RWPE2 (cell line): ENCODE measurements around the gene IMP4.
A peak's percentile ranks its signal among the peaks of the same experiment; 100 is the strongest.

Source experiments
- ATAC-seq: fragments of 200-7000 bp; cut with Tn5 transposase; 3 replicates; pipeline ENCODE4 v1.9.1; 2021; ENCODE audit warnings: low read depth
- DNase-seq: peaks from one replicate; pipeline ENCODE4 v3.0.0-alpha.2; 2020; ENCODE audit warnings: low spot score
- H3K27ac ChIP-seq: fragments of 450-650 bp; 2 replicates; pipeline ENCODE4 v1.5.1; 2017; ENCODE audit warnings: mild to moderate bottlenecking; ENCODE audit not compliant: poor library complexity, severe bottlenecking
- H3K27me3 ChIP-seq: fragments of 250-450 bp; sonication (Bioruptor Pico); 2 replicates; pipeline ENCODE4 v1.5.1; 2021; ENCODE audit warnings: mild to moderate bottlenecking, moderate library complexity; ENCODE audit not compliant: insufficient read depth, poor library complexity, severe bottlenecking
- H3K36me3 ChIP-seq: fragments of 250-450 bp; sonication (Bioruptor Pico); 2 replicates; pipeline ENCODE4 v1.5.1; 2020; ENCODE audit warnings: low read depth, mild to moderate bottlenecking, moderate library complexity
- H3K4me1 ChIP-seq: fragments of 250-450 bp; sonication (Bioruptor Pico); 2 replicates; pipeline ENCODE4 v1.5.1; 2021; ENCODE audit warnings: mild to moderate bottlenecking, moderate library complexity; ENCODE audit not compliant: insufficient read depth, poor library complexity, severe bottlenecking
- H3K4me3 ChIP-seq: fragments of 250-450 bp; sonication (Bioruptor Pico); 2 replicates; pipeline ENCODE4 v1.5.1; 2021; ENCODE audit warnings: mild to moderate bottlenecking, moderate library complexity; ENCODE audit not compliant: severe bottlenecking
- H3K9me3 ChIP-seq: fragments of 250-450 bp; sonication (Bioruptor Pico); 2 replicates; pipeline ENCODE4 v1.5.1; 2021; ENCODE audit warnings: mild to moderate bottlenecking, moderate library complexity; ENCODE audit not compliant: severe bottlenecking
- TF ChIP-seq, protein P1 (sequence below): fragments of 450-650 bp; IDR thresholded peaks from one replicate; pipeline ENCODE4 v1.5.1; 2017; ENCODE audit warnings: mild to moderate bottlenecking, moderate library complexity; ENCODE audit not compliant: poor library complexity, severe bottlenecking

The IMP4 gene

DNA sequence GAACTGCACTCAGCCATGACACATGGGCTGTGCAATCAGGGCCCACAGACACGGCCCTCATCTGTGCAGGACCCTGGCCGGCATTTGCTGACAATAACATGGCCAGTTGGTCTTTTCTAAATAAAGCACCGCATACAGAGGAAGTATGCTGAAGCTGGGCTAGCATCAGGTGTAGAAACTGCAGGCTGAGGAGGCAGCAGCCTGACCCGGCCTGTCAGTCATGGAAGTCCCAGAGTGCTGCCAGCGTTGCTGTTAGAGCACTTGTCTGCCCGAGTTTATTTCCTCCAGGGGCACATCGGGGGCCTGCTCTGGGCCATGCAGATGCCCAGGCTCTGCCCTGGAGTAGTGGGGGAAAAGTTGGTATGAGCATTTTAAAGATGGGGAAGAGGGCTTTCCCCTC, 9.0 kb downstream of the IMP4 start:
- TF ChIP-seq, protein P1, sequence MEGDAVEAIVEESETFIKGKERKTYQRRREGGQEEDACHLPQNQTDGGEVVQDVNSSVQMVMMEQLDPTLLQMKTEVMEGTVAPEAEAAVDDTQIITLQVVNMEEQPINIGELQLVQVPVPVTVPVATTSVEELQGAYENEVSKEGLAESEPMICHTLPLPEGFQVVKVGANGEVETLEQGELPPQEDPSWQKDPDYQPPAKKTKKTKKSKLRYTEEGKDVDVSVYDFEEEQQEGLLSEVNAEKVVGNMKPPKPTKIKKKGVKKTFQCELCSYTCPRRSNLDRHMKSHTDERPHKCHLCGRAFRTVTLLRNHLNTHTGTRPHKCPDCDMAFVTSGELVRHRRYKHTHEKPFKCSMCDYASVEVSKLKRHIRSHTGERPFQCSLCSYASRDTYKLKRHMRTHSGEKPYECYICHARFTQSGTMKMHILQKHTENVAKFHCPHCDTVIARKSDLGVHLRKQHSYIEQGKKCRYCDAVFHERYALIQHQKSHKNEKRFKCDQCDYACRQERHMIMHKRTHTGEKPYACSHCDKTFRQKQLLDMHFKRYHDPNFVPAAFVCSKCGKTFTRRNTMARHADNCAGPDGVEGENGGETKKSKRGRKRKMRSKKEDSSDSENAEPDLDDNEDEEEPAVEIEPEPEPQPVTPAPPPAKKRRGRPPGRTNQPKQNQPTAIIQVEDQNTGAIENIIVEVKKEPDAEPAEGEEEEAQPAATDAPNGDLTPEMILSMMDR = no peak
- H3K36me3 ChIP-seq = peaks cover 22% of the 10 kb centered on the region
- H3K4me3 ChIP-seq = no peak overlapping the region
- no peak overlapping the region for H3K27ac ChIP-seq
- H3K27me3 ChIP-seq = no peaks in the 10 kb centered on the region
- peaks cover 5% of the 10 kb centered on the region for H3K4me1 ChIP-seq
- H3K9me3 ChIP-seq = no peaks in the 10 kb centered on the region
- ATAC-seq (no peak), DNase-seq (no peak)

GRCh38 chr2:130352237-130352636, 9.5 kb downstream of the IMP4 start:
- peaks cover 5% of the 10 kb centered on the region for H3K4me1 ChIP-seq
- TF ChIP-seq, protein P1 = no peak
- H3K36me3 ChIP-seq = peaks cover 16% of the 10 kb centered on the region
- no peak overlapping the region for H3K27ac ChIP-seq
- DNase-seq = no peak
- H3K27me3 ChIP-seq = no peaks in the 10 kb centered on the region
- H3K4me3 ChIP-seq = no peak overlapping the region
- ATAC-seq = no peak
- H3K9me3 ChIP-seq = no peaks in the 10 kb centered on the region

DNA sequence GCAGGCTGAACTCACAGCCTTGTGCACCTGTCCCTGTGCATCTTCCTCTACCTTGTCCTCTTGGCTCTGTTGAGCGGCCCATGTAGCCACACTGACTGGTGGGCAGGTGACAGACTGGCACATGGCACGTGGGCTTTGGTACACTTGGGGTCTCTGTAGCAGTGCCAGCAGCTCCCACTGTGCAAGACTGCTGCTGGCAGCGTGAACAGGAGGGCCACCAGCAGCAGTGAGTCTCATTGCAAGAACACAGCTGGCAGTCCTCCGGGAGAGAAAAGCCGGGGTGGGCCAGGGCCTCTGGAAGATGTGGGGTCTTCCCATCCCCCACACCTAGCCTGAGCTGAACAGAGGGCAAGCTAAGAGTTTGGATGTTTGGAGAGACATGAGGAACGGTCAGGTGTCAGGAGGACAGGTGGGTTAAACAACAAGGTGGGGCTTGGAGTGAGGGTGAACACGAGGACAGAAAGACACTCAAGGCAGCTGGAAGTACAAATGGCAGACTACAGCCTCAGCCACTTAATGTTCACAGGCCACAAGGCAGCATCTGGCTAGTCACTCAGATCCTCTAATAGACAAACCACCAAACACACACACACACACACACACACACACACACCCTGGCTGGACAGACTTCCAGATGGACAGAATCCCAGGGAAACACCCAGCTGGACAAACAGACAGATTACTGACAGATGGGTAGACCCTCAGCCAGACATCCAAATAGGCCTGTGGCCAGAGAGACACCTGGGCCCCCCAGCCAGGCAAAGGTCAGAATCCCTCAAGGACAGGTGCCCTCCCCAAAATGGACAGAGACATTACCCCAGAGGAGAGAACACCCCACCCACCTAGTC, 10.8 kb downstream of the IMP4 start:
- no peak for DNase-seq
- Histone ChIP-seq H3K36me3 (peaks cover 4% of the 10 kb centered on the region; the same call in 1 of the 2 replicates), H3K4me3 (no peak overlapping the region), H3K4me1 (peaks cover 5% of the 10 kb centered on the region), H3K9me3 (no peaks in the 10 kb centered on the region), H3K27me3 (no peaks in the 10 kb centered on the region), H3K27ac (no peak overlapping the region)
- no peak for ATAC-seq
- TF ChIP-seq, protein P1 = no peak

DNA sequence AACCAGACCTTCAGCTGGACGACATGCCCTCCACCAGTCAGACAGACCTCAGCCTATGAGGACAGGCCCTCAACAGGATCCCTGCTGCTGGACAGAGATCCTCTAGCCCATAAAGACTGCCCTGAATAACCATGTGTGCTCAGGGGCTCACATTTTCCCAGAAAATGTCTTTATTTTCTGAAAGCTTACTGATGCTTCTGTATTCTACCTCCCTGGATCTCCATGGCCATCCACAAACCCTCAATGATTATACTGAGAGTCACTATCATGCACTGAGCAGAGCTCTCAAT, 11.4 kb downstream of the IMP4 start:
- Histone ChIP-seq H3K9me3 (no peaks in the 10 kb centered on the region), H3K27ac (no peak overlapping the region), H3K27me3 (no peaks in the 10 kb centered on the region), H3K4me1 (peaks cover 5% of the 10 kb centered on the region), H3K36me3 (no peaks in the 10 kb centered on the region), H3K4me3 (no peak overlapping the region)
- DNase-seq (no peak), ATAC-seq (no peak)
- TF ChIP-seq, protein P1 = no peak

- H3K4me3 ChIP-seq = peak overlapping the region; percentile 48
- no peaks in the 10 kb centered on the region for H3K36me3 ChIP-seq
- ATAC-seq (0 out of 3 replicates have a peak, but pooled peaks have one; percentile 2), DNase-seq (no peak)
- TF ChIP-seq, protein P1 = no peak
- H3K27me3 ChIP-seq = no peaks in the 10 kb centered on the region
- H3K4me1 ChIP-seq = peaks cover 5% of the 10 kb centered on the region
- H3K27ac ChIP-seq = no peak overlapping the region
- no peaks in the 10 kb centered on the region for H3K9me3 ChIP-seq
These were observed 12.5 kb downstream of the IMP4 start for GRCh38 chr2:130355172-130355577.
